ENCODE results near the gene SARNP.
"Not testable (repeated sequence)": the region's sequence is repeated elsewhere in the genome, so short reads cannot be mapped to it uniquely, and the experiment has no call there.

Gene SARNP

DNA sequence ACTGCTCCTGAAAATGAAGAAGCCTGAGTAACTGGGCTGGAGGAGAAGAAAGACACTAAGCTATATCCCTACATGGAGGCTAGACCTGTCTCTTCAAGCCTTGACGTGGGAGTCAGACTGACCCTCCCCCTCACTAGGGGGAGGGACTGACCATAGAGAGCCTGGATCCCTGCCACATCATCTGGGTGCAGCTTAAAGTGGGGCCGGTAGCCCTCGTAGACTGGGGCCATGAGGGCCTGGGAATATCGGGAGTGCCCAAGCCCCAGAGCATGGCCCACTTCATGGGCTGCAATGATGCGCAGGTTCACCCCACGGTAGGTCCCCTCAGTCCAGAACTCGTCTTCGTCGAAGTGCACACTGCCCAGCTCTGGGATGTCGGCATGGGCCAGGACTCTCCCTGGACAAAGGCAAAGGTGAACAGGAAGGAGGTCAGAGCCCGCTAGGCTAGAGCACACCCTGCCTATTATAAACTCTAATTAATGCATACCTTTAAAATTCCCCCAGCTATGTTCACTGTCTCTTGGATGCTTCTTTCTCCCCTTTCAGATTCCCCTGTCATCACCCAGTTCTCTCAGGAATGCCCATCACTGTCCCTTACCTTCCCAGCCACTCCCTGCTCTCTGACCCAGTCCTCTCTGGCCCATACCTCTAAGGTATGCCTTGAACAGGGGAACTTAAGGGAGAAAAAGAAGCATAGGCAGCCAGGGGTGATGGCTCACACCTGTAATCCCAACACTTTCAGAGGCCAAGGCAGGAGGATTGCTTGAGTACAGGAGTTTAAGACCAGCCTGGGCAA, 22.0 kb upstream of the SARNP start:
- DNase-seq (ENCODE audit: low read depth in 2 of 2, low spot score in 1 of 2): no peak

DNA sequence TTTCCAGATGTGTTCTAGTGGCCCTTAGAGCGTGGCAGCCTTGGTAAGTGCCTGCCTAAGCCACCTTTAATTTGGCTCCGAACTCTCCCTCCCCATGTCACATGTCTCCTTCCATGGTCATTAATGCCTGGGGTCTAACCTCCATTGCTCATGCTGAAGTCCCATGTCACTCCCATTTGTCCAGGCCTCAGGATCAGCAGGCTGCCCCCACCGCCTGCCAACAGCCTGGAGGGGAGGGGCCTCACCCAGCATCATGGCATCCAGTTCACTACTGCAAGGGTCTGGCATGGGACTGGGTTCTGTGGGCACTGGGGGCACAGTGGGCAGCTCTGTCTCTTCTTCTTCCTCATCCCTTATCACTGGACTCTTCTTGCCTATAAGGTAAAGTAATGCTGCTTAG, 20.8 kb upstream of the SARNP start:
- no peak for DNase-seq (ENCODE audit: low read depth in 2 of 2, low spot score in 1 of 2)

DNA sequence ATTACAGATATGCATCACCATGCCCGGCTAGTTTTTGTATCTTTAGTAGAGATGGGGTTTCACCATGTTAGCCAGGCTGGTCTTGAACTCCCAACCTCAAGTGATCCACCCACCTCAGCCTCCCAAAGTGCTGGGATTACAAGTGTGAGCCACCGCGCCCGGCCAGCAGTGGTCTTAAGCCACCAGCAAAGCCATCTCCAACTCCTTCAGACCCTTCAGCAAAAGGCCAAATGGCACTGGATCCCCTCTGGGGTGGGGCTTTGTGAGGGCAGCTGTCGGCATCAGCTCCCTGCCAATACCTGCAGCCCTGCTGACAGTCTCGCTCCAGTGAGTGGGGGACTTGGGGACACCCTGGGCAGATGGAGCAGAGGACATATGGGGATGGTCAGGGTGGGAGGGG, 16.9 kb upstream of the SARNP start:
- DNase-seq (ENCODE audit: low read depth in 2 of 2, low spot score in 1 of 2): not testable (repeated sequence)

DNA sequence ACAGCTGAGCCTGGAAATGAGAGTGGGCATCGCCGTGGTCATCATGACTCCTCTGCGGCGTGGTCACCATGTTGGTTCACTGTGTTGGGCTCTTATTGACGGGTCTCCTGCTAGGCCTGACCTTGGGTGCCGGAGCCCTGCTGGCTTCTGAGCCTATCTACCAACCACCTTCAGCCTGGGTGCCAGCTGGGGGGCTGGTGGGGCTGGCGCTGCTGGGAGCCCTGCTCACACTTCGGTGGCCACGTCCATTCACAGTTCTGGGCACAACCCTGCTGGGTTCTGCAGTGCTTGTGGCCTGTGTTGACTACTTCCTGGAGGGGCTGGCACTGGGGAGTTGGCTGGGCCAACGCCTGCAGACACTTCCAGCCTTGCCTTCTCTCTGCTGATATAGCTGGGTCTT, 15.5 kb upstream of the SARNP start:
- DNase-seq (ENCODE audit: low read depth in 2 of 2, low spot score in 1 of 2): no peak

DNA sequence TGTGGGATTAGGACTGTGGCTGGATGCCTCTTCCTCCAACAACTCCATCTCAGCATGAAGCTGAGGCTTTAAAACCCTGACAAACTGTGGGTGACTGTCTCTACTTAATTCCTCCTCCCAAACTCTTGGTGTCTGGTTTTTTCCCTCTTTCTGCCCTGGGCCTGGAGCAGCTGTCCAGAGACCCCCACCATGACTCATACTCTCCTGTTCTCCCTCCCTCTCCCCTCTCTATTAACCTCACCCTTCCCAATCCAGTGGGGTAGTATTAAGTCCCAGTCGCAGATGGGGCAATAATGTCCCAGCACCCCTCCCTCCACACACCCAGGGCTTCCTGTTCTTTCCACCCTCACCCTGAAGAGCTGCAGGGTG, 13.9 kb upstream of the SARNP start:
- no peak for DNase-seq (ENCODE audit: low read depth in 2 of 2, low spot score in 1 of 2)

DNA sequence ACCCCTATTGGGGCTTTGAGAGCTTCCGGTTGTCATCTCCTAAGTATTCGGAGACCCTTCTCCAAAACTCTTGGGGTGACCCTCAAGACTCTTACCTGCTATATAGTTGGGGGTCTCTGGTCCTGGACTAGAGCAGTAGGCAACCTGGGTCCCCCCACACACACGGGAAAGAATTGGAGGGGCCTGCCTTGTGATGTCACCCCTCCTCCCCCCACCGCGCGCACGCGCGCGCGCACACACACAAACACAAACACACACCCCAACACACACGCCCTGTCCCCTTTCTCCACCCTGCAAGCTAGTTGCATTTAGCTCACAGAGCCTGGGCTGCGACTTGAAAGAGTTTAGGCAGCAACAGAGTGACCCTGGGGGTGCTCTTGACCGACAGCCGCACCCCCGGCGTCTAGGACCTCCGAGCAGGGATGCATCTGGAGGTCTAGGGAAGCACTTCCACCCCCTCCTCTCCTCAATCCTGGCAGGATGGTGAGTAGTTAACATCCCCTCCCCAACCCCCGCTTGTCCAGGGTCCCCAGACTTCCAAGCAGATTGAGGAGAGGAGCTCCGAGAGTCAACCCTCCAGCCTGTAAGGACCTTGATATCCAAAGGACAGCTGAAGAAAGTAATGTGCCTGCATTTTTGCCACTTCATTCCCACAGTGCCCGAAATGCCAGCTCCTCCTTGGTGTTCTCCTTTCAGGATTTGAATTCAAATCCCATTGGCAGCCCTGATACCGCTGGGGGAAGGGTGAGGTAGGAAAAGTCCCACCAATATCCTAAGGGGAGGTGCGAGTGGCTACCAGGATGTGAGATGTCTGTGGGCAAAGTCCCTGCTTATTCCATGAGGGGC, 13.3 kb upstream of the SARNP start:
- peak; percentile 13 to 30 for DNase-seq (ENCODE audit: low read depth in 2 of 2, low spot score in 1 of 2)

DNA sequence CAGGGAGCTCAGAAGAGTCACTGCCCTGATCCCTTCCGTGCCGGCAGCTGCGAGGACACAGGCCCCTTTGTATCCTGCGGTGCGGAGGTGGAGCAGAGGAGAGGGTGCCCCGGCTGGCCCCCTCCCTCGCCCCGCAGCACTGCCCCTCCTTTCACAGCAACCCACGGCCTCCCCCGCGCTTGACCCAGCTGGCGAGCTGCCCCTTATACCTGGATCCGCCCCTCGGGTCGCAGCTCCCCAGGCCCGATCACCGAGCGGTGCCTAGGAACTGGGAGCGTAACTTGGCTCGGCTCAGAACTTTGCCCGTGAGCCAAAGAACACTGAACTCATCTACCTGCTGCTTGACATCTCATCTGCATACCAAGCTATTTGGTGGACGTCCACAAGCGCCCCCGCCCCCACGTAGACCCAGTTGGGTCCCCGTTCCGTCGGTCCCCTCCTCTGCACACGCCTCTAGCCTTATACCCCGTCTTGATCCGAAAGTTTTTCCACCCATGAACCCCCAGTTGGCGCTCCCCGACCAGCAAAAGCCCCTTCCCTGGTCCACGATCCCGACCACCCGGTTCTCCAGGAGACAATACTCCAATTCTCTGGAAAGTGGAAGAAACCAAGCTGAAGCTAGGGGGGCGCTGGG, 12.6 kb upstream of the SARNP start:
- DNase-seq (ENCODE audit: low read depth in 2 of 2, low spot score in 1 of 2): peak in 1 of 2 donors; percentile 14

DNA sequence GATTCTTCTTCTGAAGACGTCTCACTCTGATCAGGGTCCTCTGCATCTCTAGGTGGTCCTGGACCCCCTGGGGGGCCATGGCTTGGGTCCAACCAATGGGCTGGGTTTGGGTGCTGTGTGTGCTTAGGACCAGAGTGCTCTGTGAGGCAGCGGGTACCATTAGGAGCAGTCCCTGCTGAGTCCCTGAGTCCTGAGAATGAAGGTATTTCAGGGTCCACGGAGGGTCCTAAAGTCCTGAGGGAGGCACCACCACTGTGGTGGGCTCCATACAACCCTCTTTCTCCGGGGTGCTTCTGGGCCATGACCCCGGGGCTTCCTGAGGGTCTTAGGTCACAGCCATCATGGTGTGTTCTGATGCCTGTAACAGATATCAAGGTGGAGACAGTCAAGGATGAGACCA, 10.8 kb upstream of the SARNP start:
- no peak for DNase-seq (ENCODE audit: low read depth in 2 of 2, low spot score in 1 of 2)

- DNase-seq (ENCODE audit: low read depth in 2 of 2, low spot score in 1 of 2): no peak
Measured at GRCh38 chr12:55827806-55828205, 10.3 kb upstream of the SARNP start.

DNA sequence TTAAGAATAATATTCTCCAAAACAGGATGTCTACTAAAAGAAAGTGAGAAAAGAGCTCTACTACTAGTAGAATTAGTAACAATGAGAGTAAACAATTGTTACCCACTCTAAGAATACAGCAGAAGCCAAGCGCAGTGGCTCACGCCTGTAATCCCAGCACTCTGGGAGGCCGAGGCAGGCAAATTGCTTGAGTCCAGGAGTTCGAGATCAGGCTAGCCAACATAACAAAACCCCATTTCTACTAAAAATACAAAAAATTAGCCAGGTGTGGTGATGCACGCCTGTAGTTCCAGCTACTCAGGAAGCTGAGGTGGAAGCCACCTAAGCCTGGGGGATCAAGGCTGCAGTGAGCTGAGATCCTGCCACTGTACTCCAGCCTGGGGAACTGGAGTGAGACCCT, 7.2 kb upstream of the SARNP start:
- DNase-seq (ENCODE audit: low read depth in 2 of 2, low spot score in 1 of 2): no peak

DNA sequence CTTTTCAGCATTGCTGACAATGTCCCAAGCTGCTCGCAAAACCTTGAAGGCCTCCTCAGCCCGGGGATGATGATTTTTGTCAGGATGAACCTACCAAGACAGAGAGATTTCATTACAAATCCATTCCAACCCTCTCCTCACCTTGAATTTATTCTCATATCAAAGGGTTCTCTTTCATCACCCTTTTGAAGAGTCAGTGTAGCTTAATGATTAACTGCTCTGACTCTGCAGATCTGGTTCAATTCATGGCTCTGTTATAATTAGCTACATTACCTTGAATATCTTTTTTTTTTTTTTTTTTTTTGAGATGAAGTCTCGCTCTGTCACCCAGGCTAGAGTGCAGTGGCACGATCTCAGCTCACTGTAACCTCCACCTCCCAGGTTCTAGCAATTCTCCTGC, 5.9 kb upstream of the SARNP start:
- DNase-seq (ENCODE audit: low read depth in 2 of 2, low spot score in 1 of 2): no peak

- no peak for DNase-seq (ENCODE audit: low read depth in 2 of 2, low spot score in 1 of 2)
Measured at GRCh38 chr12:55822228-55822627, 4.7 kb upstream of the SARNP start.

- DNase-seq (ENCODE audit: low read depth in 2 of 2, low spot score in 1 of 2): no peak
Measured at GRCh38 chr12:55820679-55821078, 3.2 kb upstream of the SARNP start.

DNA sequence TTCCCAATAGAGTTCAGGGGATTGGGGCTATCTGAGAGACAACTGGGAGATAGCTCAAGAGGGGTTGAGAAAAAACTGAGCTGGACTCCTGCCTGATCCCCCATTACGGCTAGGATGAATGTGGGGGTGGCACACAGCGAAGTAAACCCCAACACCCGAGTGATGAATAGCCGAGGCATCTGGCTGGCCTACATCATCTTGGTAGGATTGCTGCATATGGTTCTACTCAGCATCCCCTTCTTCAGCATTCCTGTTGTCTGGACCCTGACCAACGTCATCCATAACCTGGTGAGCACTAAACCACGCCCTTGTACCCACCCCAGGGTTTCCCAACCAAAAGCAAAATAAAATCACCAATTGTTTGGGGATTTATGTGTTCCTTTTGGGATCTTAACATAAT, 1.4 kb upstream of the SARNP start:
- DNase-seq (ENCODE audit: low read depth in 2 of 2, low spot score in 1 of 2): no peak

DNA sequence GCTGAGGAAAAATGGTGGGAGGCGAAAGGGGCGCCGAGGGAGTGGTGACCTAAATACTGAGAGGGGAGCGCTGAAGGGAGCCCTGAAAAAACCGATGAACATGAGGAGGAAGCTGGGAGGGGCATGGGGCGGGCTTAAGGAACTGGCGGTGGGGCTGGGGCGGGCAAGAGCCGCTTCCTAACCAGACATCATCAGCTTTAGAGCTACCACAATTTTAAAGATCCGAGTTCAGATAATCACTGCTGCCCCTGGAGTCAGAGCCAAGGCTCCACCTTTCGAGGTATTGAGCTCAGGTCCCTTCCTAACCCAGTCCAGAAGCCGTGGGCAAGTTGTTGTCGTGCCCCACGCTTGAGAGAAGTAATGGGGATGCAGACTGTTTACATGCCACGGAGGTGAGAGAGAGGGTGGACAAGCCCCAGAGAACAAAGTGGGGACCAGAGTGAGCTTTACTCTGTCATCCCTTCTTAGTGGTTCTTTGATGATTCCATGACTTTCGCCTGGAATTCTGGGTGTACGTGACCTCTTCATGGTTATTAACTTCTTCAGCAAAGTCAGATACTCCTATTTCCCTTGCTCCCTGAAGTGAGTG, 710 bp upstream of the SARNP start:
- no peak for DNase-seq (ENCODE audit: low read depth in 2 of 2, low spot score in 1 of 2)

- DNase-seq (ENCODE audit: low read depth in 2 of 2, low spot score in 1 of 2): no peak
Measured at GRCh38 chr12:55816881-55817344, 611 bp downstream of the SARNP start.

GRCh38 chr12:55815473-55815872, 2.1 kb downstream of the SARNP start:
- no peak for DNase-seq (ENCODE audit: low read depth in 2 of 2, low spot score in 1 of 2)

GRCh38 chr12:55814257-55814656, 3.3 kb downstream of the SARNP start:
- DNase-seq (ENCODE audit: low read depth in 2 of 2, low spot score in 1 of 2): no peak

GRCh38 chr12:55812088-55812487, 5.4 kb downstream of the SARNP start:
- no peak for DNase-seq (ENCODE audit: low read depth in 2 of 2, low spot score in 1 of 2)

DNA sequence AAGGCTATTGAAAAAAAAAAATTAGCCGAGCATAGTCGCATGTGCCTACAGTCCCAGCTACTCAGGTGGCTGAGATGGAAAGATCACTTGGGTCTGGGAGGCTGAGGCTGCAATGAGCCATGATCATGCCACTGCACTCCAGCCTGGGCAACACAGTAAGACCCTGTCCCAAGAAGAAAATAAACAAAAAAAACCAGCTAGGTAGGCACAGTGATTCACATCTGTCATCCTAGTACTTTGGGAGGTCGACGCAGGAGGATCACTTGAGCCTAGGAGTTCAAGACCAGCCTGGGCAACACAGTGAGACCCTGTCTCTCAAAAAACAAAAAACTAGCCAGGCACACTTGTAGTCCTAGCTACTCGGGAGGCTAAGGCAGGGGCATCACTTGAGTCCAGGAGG, 8.2 kb downstream of the SARNP start:
- no peak for DNase-seq (ENCODE audit: low read depth in 2 of 2, low spot score in 1 of 2)

DNA sequence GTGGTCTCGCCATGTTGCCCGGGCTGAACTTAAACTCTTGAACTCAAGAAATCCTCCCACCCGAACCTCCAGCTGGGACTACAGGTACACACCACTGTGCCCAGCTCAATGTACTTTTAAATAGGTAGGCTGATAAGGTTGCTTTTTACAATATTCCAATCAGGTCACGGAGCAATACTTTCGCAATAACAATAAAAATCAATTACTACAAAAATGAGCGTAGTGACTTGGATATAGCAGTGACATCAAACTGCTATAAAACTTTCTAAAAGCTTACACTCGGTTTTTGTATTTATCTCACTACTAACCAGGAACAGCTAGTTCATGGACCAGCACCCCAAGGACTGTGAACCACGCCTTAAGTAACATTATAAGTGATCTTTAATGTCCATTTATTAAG, 10.5 kb downstream of the SARNP start:
- no peak for DNase-seq (ENCODE audit: low read depth in 2 of 2, low spot score in 1 of 2)

DNA sequence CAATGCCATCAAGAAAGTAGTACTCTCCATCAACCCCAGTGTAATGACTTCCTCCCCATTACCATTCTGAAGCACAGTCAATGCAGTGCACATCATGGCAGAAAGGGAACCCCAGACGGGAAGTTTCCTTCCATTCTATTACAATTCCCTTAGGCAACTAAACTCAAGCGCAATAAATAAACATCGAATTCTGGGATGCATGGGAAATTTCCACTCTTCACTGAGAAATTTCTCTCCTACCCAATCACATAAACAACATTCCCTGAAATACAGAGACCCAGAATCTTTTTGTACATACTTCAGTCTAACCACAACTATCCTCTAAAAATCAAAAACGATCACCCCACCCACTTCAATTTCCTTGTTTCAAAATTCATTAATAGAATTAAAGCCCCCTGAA, 20.0 kb downstream of the SARNP start:
- DNase-seq (ENCODE audit: low read depth in 2 of 2, low spot score in 1 of 2): no peak
